ENCODE results near the gene TTLL13. TPM values are rescaled to one million over a fixed set of nuclear protein-coding genes. Genes with fewer than 3 reads are reported as not detected.

The TTLL13 gene
- total RNA-seq, 1 experiment from 2014 or later: 0.39 TPM

GRCh38 chr15:90257776-90258175 lies 8.4 kb downstream of the TTLL13 start:
- intact Hi-C loops (cut with micrococcal nuclease; ENCODE audit: unreplicated experiment) (no loop called here), in situ Hi-C loops (cut with HindIII; ENCODE audit: low pct_unique_long_range_greater_than_20kb, low sequenced_read_pairs) (no loop called here)
- no TSS peak for BruUV-seq (replicated peaks)
- TF ChIP-seq REST (IDR thresholded peaks at IDR 0.05; ENCODE audit: insufficient read depth in 1 of 2, low read depth in 2 of 2, low read length in 1 of 2): no peak
- no peak for TF ChIP-seq POLR2AphosphoS5 (IDR thresholded peaks at IDR 0.05; ENCODE audit: low read depth, low read length)
- no peak for TF ChIP-seq TCF7L2 (IDR thresholded peaks at IDR 0.05; ENCODE audit: low read depth, low read length)
- no peak for TF ChIP-seq SIN3A (IDR thresholded peaks at IDR 0.05; ENCODE audit: borderline replicate concordance, insufficient read depth, low read depth, low read length)
- TF ChIP-seq CTCF (IDR thresholded peaks at IDR 0.05): no peak
- Histone ChIP-seq H3K4me3 (ENCODE audit: low read depth in 2 of 2, low read length in 2 of 2) (no peak overlapping the region), H3K27me3 (ENCODE audit: control insufficient read depth, insufficient read depth, low read length) (no peaks in the 10 kb centered on the region), H3K27ac (ENCODE audit: low read length) (no peak overlapping the region), H3K4me1 (ENCODE audit: control insufficient read depth, insufficient read depth, low read length) (no peaks in the 10 kb centered on the region), H3K9me3 (ENCODE audit: control insufficient read depth, insufficient read depth, low read depth, low read length) (no peaks in the 10 kb centered on the region), H3K36me3 (ENCODE audit: control insufficient read depth, insufficient read depth, low read length) (no peaks in the 10 kb centered on the region)
- ChIA-PET POLR2A (no interaction called here), CTCF (no interaction called here)
- DNase-seq (ENCODE audit: low read depth, low spot score) (no peak), ATAC-seq (no peak)

- intact Hi-C loops (cut with micrococcal nuclease; ENCODE audit: unreplicated experiment): no loop called here
- no peak for ATAC-seq
- CTCF ChIA-PET: no interaction called here
Observed at GRCh38 chr15:90259524-90259923, 10.2 kb downstream of the TTLL13 start.

More at GRCh38 chr15:90259524-90259923, 10.2 kb downstream of the TTLL13 start:
- POLR2A ChIA-PET: no interaction called here
- no TSS peak for BruUV-seq (replicated peaks)
- H3K4me1 ChIP-seq (ENCODE audit: control insufficient read depth, insufficient read depth, low read length): peaks cover 2% of the 10 kb centered on the region
- no peaks in the 10 kb centered on the region for H3K9me3 ChIP-seq (ENCODE audit: control insufficient read depth, insufficient read depth, low read depth, low read length)
- H3K36me3 ChIP-seq (ENCODE audit: control insufficient read depth, insufficient read depth, low read length): no peaks in the 10 kb centered on the region
- H3K4me3 ChIP-seq (ENCODE audit: low read depth in 2 of 2, low read length in 2 of 2): no peak overlapping the region
- TF ChIP-seq POLR2AphosphoS5 (IDR thresholded peaks at IDR 0.05; ENCODE audit: low read depth, low read length): no peak
- no peak for TF ChIP-seq TCF7L2 (IDR thresholded peaks at IDR 0.05; ENCODE audit: low read depth, low read length)
- TF ChIP-seq REST (IDR thresholded peaks at IDR 0.05; ENCODE audit: insufficient read depth in 1 of 2, low read depth in 2 of 2, low read length in 1 of 2): no peak
- TF ChIP-seq CTCF (IDR thresholded peaks at IDR 0.05): no peak
- no peak for TF ChIP-seq SIN3A (IDR thresholded peaks at IDR 0.05; ENCODE audit: borderline replicate concordance, insufficient read depth, low read depth, low read length)
- no peak for DNase-seq (ENCODE audit: low read depth, low spot score)
- in situ Hi-C loops (cut with HindIII; ENCODE audit: low pct_unique_long_range_greater_than_20kb, low sequenced_read_pairs): no loop called here
- H3K27me3 ChIP-seq (ENCODE audit: control insufficient read depth, insufficient read depth, low read length): no peaks in the 10 kb centered on the region
- no peak overlapping the region for H3K27ac ChIP-seq (ENCODE audit: low read length)
